Measurements from ENCODE around the gene ZDHHC12. TPM values are rescaled to one million over a fixed set of nuclear protein-coding genes. Genes with fewer than 3 reads are reported as not detected.

Gene ZDHHC12
- total RNA-seq, 2 donors from 2014 or later, result 56.2 to 59.9 TPM

DNA sequence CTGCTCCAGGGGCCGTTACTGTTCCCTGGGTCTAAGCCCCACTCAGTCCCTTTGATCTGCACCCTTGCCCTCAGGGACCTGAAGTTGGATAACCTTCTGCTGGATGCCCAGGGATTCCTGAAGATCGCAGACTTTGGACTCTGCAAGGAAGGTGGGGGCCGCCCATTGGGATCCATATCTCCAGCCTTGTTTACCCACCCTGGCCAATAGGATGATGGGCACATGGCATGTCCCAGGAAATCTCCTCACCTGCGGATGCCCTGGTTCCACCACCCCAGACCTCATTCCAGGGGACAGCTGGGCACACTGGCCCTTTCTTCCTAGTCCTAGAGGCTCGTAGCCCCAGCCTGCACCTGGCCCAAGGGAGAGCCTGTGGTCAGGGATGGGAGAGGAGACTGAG is 5.5 kb downstream of the ZDHHC12 start:
- H3K9me3 Mint-ChIP-seq, result no peaks in the 10 kb centered on the region
- no peak for DNase-seq (ENCODE audit: low spot score in 2 of 2)
- no peak overlapping the region for H3K27ac Mint-ChIP-seq
- no peak for ATAC-seq
- H3K36me3 Mint-ChIP-seq, result peaks cover 2% of the 10 kb centered on the region in 2 donors

DNA sequence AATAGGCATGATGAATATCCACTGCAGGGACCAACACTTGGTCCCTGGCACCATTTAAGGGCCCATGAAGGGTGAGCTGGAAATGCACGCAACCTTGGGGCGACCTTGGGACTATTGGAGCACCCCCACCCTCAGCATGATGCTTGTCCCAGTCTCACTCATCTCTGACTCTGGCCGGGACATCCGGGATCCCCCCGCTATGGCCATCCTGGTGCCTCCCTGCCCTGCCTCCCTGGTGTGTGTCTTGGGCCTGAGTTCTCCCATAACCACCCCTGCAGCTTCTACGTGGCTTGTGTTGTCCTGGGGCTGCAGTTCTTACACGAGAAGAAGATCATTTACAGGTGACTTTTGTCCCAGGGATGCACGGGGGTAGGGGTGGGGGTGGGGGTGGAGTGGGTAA is 5.9 kb downstream of the ZDHHC12 start:
- ATAC-seq, result no peak
- H3K27ac Mint-ChIP-seq, result no peak overlapping the region
- no peaks in the 10 kb centered on the region for H3K9me3 Mint-ChIP-seq
- DNase-seq (ENCODE audit: low spot score in 2 of 2), result no peak
- no peaks in the 10 kb centered on the region for H3K36me3 Mint-ChIP-seq

DNA sequence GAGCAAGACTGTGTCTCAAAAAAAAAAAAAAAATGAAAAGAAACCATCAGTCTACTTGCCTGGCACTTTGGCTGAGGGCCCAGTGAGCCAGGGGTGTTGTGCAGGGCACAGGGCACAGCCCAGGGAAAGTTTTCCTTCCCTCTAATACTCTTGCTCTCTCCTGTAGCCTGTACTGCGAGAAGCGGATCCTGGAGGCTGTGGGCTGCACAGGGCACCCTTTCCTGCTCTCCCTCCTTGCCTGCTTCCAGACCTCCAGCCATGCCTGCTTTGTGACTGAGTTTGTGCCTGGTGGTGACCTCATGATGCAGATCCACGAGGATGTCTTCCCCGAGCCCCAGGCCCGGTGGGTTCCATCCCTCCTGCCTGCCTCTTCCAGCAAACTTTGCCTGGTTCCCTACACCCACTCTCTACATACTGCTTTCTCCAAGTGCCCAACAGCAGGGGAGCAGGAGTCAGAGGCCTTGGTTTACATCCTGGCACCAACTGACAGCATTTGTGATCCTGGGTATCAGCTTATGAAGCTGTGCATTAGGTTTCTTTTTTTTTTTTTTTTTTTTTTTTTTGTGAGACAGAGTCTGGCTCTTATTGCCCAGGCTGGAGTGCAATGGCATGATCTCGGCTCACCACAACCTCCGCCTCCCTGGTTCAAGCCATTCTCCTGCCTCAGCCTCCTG is 7.2 kb downstream of the ZDHHC12 start:
- Mint-ChIP-seq H3K36me3 (no peaks in the 10 kb centered on the region), H3K9me3 (no peaks in the 10 kb centered on the region), H3K27ac (no peak overlapping the region)
- no peak for ATAC-seq
- no peak for DNase-seq (ENCODE audit: low spot score in 2 of 2)

DNA sequence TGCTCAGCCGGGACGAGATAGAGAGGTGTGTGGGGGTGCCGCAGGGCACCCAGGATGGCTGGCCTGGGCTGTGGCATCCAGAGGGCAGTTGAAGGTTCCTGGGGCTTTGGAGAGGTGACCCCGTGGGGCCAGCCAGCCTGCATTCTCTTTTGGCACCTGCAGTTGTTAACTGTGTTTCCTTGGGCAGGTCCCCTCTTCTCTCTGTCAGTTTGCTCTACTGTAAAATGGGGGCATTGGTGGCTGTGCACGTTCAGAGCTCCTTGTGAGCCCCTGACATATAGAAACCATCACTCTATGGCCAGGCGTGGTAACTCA is 8.5 kb downstream of the ZDHHC12 start:
- ATAC-seq, result no peak
- no peak for DNase-seq (ENCODE audit: low spot score in 2 of 2)
- Mint-ChIP-seq H3K27ac (no peak overlapping the region), H3K9me3 (no peaks in the 10 kb centered on the region), H3K36me3 (no peaks in the 10 kb centered on the region)

DNA sequence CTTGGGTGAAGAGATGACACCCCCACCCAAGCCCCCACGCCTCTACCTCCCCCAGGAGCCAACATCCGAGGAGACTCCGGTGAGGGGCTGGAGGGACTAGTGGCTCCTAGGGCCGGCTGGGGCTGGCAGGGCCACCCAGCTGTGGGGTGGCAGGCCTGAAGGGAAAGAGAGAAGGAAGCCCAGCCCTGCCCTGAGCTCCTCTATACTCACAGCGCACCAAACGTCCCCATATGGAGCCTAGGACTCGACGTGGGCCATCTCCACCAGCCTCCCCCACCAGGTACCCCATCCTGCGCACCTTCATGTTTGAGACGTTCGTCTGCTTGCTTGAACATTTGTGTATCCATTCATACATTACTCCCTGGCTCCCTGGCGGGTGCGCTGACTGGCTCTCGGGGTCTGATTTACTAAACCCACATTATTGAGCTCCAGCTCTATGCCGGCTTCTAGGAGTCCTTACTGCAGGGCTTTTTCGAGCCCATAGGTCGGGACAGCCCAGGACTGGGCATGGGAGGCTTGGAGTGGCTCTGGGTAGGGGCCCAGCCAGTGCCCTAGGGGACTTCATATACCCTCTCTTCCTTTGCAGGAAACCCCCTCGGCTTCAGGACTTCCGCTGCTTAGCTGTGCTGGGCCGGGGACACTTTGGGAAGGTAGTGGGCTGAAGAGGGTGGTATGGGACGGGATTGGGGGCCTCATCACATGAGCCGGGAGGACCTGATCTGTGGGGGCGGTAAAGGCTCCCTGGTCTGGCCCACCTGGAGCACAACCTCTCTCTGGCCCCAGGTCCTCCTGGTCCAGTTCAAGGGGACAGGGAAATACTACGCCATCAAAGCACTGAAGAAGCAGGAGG is 9.1 kb downstream of the ZDHHC12 start:
- H3K36me3 Mint-ChIP-seq, result no peaks in the 10 kb centered on the region
- H3K27ac Mint-ChIP-seq, result no peak overlapping the region
- DNase-seq (ENCODE audit: low spot score in 2 of 2), result no peak
- H3K9me3 Mint-ChIP-seq, result no peaks in the 10 kb centered on the region
- ATAC-seq, result peak in 1 of 2 donors; percentile 27

DNA sequence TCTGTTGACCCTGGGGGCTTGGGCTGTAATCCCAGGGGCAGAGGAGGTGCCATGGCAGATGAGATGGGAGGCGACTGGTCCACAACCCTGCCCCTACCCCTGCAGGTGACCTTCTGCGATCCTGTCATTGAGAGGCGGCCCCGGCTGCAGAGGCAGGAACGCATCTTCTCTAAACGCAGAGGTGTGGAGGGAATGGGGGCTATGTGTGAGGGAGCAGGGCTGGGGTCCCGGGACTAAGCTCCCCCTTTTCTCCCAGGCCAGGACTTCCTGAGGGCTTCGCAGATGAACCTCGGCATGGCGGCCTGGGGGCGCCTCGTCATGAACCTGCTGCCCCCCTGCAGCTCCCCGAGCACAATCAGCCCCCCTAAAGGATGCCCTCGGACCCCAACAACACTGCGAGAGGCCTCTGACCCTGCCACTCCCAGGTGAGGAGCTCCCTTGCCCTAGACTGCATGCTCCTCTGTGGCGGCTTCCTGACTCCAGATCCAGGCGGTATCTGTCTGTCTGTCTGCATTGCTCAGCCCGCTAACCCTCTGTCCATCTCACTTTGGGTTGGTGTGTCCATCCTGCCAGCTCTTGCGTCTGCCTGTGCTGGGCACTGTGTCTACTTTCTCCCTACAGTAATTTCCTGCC is 9.9 kb downstream of the ZDHHC12 start:
- DNase-seq (ENCODE audit: low spot score in 2 of 2) (no peak), ATAC-seq (no peak)
- no peak overlapping the region for H3K27ac Mint-ChIP-seq
- no peaks in the 10 kb centered on the region for H3K36me3 Mint-ChIP-seq
- H3K9me3 Mint-ChIP-seq, result no peaks in the 10 kb centered on the region

DNA sequence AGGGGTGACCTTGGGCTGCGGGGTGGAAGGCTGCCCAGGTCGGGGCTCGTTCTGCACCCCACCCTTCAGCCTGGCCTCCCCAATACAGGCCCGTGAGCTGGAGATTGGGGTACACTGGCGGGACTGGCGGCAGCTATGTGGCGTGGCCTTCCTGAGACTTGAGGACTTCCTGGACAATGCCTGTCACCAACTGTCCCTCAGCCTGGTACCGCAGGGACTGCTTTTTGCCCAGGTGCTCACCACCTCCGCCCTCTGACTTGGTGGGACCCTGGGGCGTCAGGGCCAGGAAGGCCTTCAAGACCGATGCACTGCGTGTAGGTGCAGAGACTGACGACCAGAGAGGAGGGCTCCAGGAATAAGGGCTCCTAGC is 10.5 kb downstream of the ZDHHC12 start:
- Mint-ChIP-seq H3K36me3 (no peaks in the 10 kb centered on the region), H3K9me3 (no peaks in the 10 kb centered on the region), H3K27ac (no peak overlapping the region)
- ATAC-seq (peak in 1 of 2 donors; percentile 7), DNase-seq (ENCODE audit: low spot score in 2 of 2) (no peak)

DNA sequence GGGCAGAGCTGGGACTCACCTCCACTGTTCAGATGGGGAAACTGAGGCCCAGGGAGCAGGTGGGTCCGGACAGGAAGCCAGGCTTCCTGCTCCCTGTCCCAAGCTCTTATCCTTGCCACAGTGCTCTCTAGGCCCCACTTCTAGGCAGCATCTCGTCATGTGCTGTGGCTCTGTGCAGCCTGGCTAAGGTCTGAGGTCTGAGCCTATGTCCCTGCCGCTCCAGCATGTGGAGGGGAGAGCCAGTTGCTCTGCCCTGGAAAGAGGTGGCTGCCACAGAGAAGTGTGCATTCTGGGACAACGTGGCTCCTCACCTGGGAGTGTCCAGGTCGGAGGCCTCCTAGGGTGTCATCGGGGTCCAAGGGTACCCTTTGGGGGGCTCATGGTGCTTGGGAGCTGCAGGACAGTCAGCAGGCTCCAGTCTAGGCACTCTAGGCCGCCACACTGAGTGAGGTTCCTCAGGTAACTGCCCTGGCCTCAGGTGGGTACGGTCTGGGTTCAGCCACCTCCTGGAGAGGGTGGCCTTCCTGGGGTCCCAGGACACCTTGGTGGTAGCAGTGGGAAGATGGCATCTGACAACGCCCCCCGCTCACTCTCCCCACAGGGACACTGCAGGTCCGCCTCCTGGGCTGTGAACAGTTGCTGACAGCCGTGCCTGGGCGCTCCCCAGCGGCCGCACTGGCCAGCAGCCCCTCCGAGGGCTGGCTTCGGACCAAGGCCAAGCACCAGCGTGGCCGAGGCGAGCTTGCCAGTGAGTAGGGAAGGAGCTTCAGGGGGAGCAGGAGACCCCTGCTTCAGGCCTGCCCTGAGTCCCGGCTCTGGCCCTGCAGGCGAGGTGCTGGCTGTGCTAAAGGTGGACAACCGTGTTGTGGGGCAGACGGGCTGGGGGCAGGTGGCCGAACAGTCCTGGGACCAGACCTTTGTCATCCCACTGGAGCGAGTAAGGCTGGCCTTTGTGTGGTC is 11.2 kb downstream of the ZDHHC12 start:
- ATAC-seq (peak in 1 of 2 donors; percentile 14), DNase-seq (ENCODE audit: low spot score in 2 of 2) (no peak)
- Mint-ChIP-seq H3K27ac (no peak overlapping the region), H3K36me3 (no peaks in the 10 kb centered on the region), H3K9me3 (no peaks in the 10 kb centered on the region)

DNA sequence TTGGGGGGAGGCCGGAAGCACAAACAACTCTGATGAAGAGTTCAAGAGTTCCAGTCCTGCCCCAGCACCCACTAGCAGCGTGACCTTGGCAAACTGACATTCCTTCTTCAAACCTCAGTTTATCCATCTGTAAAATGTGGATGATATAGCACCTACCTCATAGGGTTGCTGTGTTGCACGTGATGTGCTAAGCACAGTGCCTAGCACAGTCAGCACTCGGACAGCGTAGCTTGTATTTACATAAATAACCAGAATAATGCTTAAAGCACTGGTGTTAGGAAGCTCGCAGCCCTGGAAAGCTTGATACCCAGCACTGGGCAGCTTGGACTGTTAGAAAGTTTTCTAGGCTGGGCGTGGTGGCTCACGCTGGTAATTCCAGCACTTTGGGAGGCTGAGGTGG is 16.5 kb downstream of the ZDHHC12 start:
- no peak overlapping the region for H3K27ac Mint-ChIP-seq
- ATAC-seq (no peak), DNase-seq (ENCODE audit: low spot score in 2 of 2) (no peak)
- no peaks in the 10 kb centered on the region for H3K36me3 Mint-ChIP-seq
- H3K9me3 Mint-ChIP-seq, result no peaks in the 10 kb centered on the region

DNA sequence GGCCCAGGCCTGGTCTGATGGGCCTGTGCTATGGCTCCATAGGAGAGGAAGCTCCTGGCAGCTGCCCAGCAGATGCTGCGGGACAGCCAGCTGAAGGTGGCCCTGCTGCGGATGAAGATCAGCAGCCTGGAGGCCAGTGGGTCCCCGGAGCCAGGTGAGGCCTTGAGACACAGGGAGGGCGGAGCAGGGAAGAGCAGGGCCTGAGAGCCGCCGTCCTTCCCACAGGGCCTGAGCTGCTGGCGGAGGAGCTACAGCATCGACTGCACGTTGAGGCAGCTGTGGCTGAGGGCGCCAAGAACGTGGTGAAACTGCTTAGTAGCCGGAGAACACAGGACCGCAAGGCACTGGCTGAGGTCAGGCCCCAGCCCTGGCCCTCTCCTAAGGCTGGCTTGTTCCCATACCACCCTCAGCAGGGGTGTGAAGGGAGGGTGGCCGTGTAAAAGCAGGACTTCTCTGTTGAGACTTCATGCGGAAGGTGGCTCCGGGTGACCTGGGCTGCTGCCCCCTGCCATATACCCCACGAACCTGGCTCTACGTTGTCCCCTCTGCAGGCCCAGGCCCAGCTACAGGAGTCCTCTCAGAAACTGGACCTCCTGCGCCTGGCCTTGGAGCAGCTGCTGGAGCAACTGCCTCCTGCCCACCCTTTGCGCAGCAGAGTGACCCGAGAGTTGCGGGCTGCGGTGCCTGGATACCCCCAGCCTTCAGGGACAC is 17.1 kb downstream of the ZDHHC12 start:
- H3K27ac Mint-ChIP-seq, result no peak overlapping the region
- ATAC-seq (no peak), DNase-seq (ENCODE audit: low spot score in 2 of 2) (no peak)
- no peaks in the 10 kb centered on the region for H3K36me3 Mint-ChIP-seq
- H3K9me3 Mint-ChIP-seq, result no peaks in the 10 kb centered on the region

DNA sequence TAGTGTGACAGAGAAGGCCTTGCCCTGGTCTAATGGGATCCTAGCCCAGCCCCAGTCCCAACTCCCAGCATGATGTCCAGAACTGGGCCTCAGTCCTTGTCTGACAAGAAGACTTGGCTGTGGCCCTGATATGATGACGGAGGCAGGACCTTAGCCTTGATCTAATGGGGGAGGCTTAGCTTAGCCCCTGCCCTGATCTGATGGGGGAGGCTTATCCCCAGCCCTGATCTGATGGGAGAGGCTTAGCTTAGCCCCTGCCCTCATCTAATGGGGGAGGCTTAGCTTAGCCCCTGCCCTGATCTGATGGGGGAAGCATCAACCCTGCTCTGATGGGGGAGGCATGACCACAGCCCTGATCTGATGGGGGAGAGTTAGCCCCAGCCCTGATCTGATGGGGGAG is 17.9 kb downstream of the ZDHHC12 start:
- DNase-seq (ENCODE audit: low spot score in 2 of 2), result no peak
- Mint-ChIP-seq H3K9me3 (no peaks in the 10 kb centered on the region), H3K27ac (no peak overlapping the region), H3K36me3 (no peaks in the 10 kb centered on the region)
- ATAC-seq, result no peak

DNA sequence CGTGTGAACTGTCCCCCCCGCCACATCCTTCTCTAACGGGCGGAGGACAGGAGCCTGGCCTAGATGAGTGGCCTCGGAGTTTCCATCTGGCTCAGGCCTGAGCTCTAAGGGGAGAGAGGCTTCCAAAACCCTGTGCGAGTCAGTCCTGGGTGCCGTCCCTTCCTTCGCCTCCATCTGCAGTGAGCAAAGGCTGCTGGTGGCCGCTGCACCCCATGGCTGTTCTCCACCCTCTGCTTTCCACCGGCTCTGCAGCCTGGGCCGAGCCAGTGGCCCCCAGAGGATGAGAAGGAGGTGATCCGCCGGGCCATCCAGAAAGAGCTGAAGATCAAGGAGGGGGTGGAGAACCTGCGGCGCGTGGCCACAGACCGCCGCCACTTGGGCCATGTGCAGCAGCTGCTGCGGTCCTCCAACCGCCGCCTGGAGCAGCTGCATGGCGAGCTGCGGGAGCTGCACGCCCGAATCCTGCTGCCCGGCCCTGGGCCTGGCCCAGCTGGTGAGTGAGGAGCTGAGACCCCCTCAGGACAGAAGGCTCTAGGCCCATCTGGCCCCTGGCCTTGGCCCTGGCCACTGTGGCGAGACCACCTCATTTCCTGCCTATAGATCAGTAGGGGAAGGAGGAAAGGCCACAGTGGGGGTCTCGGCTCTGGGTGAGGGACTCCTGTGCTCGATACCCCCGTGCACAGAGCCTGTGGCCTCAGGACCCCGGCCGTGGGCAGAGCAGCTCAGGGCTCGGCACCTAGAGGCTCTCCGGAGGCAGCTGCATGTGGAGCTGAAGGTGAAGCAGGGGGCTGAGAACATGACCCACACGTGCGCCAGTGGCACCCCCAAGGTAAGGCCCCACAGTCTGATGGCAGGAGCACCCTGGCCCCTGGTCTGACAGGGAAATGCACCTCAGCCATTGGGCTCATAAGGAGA is 18.6 kb downstream of the ZDHHC12 start:
- H3K9me3 Mint-ChIP-seq, result no peaks in the 10 kb centered on the region
- no peak overlapping the region for H3K27ac Mint-ChIP-seq
- H3K36me3 Mint-ChIP-seq, result no peaks in the 10 kb centered on the region
- ATAC-seq, result no peak
- DNase-seq (ENCODE audit: low spot score in 2 of 2), result no peak

DNA sequence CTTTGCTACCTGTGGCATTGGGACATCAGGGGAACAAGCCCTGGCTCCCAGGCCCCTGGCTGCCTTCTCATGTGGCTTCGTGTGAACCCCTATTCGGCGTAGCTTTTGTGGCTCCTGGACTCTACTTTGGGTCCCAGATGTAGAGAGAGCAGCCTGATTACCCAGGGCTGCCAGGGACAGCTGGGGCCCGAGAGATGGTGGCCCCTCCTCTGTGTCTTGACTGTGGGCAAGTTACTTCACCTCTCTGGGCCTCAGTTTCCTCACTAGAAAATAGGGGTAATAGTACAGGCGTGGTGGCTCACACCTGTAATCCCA is 19.6 kb downstream of the ZDHHC12 start:
- Mint-ChIP-seq H3K27ac (no peak overlapping the region), H3K9me3 (no peaks in the 10 kb centered on the region), H3K36me3 (no peaks in the 10 kb centered on the region)
- ATAC-seq (no peak), DNase-seq (ENCODE audit: low spot score in 2 of 2) (no peak)

DNA sequence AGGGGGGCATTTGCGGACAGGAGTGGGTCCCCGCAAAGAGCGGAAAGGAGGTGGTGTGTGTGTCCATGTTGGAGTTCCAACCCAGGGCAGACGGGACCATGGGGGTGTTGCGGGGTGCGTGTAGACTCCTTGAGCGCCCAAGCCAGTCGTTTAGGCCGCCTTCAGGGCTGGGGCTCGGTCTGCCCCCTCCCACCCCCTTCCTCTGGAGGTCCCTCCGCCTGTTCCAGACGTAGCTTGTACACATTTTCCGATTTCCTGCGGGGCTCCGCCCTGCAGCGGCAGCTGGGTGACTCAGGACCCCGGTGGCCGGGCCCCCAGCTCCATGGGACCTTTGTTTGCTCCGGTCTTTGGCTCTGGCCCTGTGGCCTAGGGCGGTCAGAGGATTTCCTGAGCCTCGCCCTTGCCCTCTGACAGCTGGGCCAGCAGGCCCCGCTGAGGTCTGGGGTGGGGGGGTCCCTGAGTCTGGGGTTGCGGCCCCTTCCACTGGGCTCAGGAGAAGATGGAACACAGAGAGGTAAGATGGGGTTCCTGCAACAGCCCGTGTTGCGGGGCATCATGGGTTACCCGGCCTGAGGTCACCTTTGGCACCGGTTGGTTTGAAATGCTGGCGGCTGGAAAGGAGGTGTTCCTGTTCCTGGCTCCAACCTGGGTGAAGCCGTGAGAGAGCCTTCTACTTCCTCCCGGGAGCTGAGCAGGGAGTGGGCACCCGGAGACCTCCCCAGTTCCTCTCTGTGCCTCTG is 20.1 kb downstream of the ZDHHC12 start:
- Mint-ChIP-seq H3K36me3 (no peaks in the 10 kb centered on the region), H3K9me3 (no peaks in the 10 kb centered on the region), H3K27ac (peak overlapping the region in 1 of 2 donors; percentile 70)
- ATAC-seq, result no peak
- DNase-seq (ENCODE audit: low spot score in 2 of 2), result no peak

All from activated naive CD4-positive, alpha-beta T cell treated with anti-CD3 and anti-CD28 coated beads, Interleukin-2, amount 50 U/mL, for 72 hours (primary cell).